Fibroblast of the aortic adventitia (primary cell): Measurements from ENCODE around the gene COQ10A. TPM values are rescaled to one million over a fixed set of nuclear protein-coding genes. Genes with fewer than 3 reads are reported as not detected.

Source experiments
- DNase-seq: peaks from one replicate; pipeline ENCODE4 v3.0.0-alpha.2; 2010; ENCODE audit warnings: low read depth
- H3K4me3 ChIP-seq: 2 replicates; pipeline ENCODE4 v1.5.1; 2011; ENCODE audit warnings: low read depth, mild to moderate bottlenecking, control low read depth, low read length, moderate library complexity
- CTCF ChIP-seq: IDR thresholded peaks from 2 replicates; pipeline ENCODE4 v1.5.1; 2011; ENCODE audit warnings: mild to moderate bottlenecking, low read length, control low read depth, inconsistent platforms; ENCODE audit not compliant: insufficient read depth
- total RNA-seq: library from RNA; depleted of rRNA; stranded (reverse); fragments of >200 nt; gene quantifications from 2 replicates; pipeline ENCODE4 v1.2.3, GENCODE V29; 2012; ENCODE audit warnings: low replicate concordance

COQ10A gene
- total RNA-seq, 1 donor: 8.0 TPM

- no peak for TF ChIP-seq CTCF
- no peak for DNase-seq
- peak overlapping the region; percentile 51 for H3K4me3 ChIP-seq
Measured at GRCh38 chr12:56223571-56224101, 43.1 kb upstream of the COQ10A start.

GRCh38 chr12:56224102-56224701, 42.5 kb upstream of the COQ10A start, which contains the start of gene NABP2:
Gene NABP2 (plus strand): TSS chr12:56224342. CDS start chr12:56224857, 515 bp downstream.
- peak; percentile 99 for DNase-seq
- H3K4me3 ChIP-seq: peak within 1 kb of the TSS; percentile 81
- peak; percentile 78 for TF ChIP-seq CTCF

GRCh38 chr12:56224954-56225353, 41.8 kb upstream of the COQ10A start:
- no peak for TF ChIP-seq CTCF
- no peak for DNase-seq
- H3K4me3 ChIP-seq: peak overlapping the region; percentile 81

GRCh38 chr12:56229082-56229481, 37.7 kb upstream of the COQ10A start:
- TF ChIP-seq CTCF: no peak
- H3K4me3 ChIP-seq: no peak overlapping the region
- no peak for DNase-seq

- no peak for TF ChIP-seq CTCF
- no peak for DNase-seq
- H3K4me3 ChIP-seq: no peak within 1 kb of the TSS
Measured at GRCh38 chr12:56229916-56230431, 36.8 kb upstream of the COQ10A start, which contains the start of gene SLC39A5. Gene SLC39A5 (plus strand): TSS chr12:56230051. CDS start chr12:56231275, 1,224 bp downstream.

GRCh38 chr12:56230432-56231183, 36.1 kb upstream of the COQ10A start:
- DNase-seq: no peak
- TF ChIP-seq CTCF: no peak
- H3K4me3 ChIP-seq: no peak overlapping the region
